Glutamatergic neuron (in vitro differentiated cells): ENCODE measurements around the gene AP5S1. TPM values are rescaled to one million over a fixed set of nuclear protein-coding genes. Genes with fewer than 3 reads are reported as not detected.

Experiments
- DNase-seq: peaks from one replicate; pipeline ENCODE4 v3.0.0; 2022
- H3K27ac Mint-ChIP-seq: one replicate; pipeline ENCODE4 v1.8.0; 2020; ENCODE audit warnings: mild to moderate bottlenecking, mixed read lengths, inconsistent platforms; ENCODE audit not compliant: unreplicated experiment
- H3K27me3 Mint-ChIP-seq: one replicate; pipeline ENCODE4 v1.8.0; 2020; ENCODE audit warnings: mild to moderate bottlenecking, moderate library complexity, mixed read lengths, inconsistent platforms; ENCODE audit not compliant: unreplicated experiment
- H3K36me3 Mint-ChIP-seq: one replicate; pipeline ENCODE4 v1.8.0; 2020; ENCODE audit warnings: mild to moderate bottlenecking, mixed read lengths, inconsistent platforms; ENCODE audit not compliant: unreplicated experiment
- H3K4me1 Mint-ChIP-seq: one replicate; pipeline ENCODE4 v1.8.0; 2020; ENCODE audit warnings: mild to moderate bottlenecking, low read depth, mixed read lengths, inconsistent platforms; ENCODE audit not compliant: unreplicated experiment
- H3K4me3 Mint-ChIP-seq: one replicate; pipeline ENCODE4 v1.8.0; 2020; ENCODE audit warnings: mild to moderate bottlenecking, mixed read lengths, inconsistent platforms; ENCODE audit not compliant: unreplicated experiment
- H3K9me3 Mint-ChIP-seq: one replicate; pipeline ENCODE4 v1.8.0; 2020; ENCODE audit warnings: mild to moderate bottlenecking, moderate library complexity, mixed read lengths, inconsistent platforms; ENCODE audit not compliant: unreplicated experiment
- CTCF ChIP-seq: fragments of 200-600 bp; sonication (generic); IDR thresholded peaks from one replicate; pipeline ENCODE4 v1.5.0; 2021; ENCODE audit not compliant: partially characterized antibody, unreplicated experiment
- total RNA-seq: library from RNA; stranded (reverse); fragmentation: NEBNext Ultra II Directional; extraction: Animal tissue kit (Norgen Biotek cat#: 25700); gene quantifications from one replicate; pipeline ENCODE4 v1.2.1, GENCODE V29; 2021; ENCODE audit not compliant: unreplicated experiment

The AP5S1 gene
- total RNA-seq, 1 donor from 2014 or later: 8.1 TPM

DNA sequence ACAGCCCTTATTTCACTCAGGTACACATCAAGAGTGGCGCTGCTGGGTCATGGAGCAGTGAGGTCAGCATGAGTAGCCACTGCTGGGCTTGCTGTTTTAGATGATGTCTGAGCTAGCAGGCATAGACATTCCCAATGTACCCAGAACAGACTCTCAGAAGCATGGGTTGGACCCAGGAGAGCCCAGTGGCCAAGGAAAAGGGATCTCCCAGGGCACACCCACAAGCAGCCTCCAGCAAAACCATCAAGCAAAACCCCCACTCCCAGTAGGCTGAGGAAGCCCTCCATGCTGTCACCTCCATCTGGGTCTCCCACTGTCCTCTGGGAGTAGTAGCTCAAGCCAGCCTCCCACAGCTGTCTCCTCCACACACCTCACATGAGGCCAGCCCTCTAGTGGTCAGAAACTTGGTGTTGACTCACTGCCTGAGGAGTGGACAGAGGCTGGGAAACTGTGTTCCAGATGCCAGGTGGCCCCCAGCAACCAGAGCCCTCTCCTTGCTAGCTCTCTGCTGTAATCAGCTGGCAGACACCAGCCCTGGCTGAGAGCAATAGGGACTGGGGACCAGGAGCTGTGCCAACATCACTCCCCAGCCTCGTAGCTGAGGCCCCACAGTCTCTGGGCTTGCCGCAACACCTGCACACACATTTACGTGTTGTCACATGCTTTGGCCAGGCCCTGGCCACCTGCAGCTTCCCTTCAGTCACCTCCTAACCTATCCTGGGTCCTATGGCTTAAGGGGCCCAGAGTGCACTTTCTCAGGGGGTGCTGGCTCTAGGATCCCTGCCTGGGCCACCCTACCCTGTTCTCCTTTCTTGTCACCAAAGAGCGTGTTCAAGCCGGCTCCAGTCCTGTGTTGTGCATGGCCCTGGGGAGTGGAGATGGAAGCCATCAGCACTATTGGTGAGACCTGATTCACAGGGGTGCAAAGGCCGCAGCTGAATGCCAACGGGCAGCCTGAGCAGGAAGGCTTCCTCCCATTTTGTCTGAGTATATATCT lies 1.9 kb upstream of the AP5S1 start:
- peaks cover 11% of the 10 kb centered on the region for H3K27me3 Mint-ChIP-seq
- peak overlapping the region; percentile 87 for H3K27ac Mint-ChIP-seq
- H3K36me3 Mint-ChIP-seq: no peaks in the 10 kb centered on the region
- peaks cover 15% of the 10 kb centered on the region for H3K9me3 Mint-ChIP-seq
- peak; percentile 82 for TF ChIP-seq CTCF
- H3K4me3 Mint-ChIP-seq: peak overlapping the region; percentile 81
- peaks cover 15% of the 10 kb centered on the region for H3K4me1 Mint-ChIP-seq
- peak; percentile 78 for DNase-seq

- H3K4me1 Mint-ChIP-seq: peaks cover 15% of the 10 kb centered on the region
- no peak for TF ChIP-seq CTCF
- H3K27me3 Mint-ChIP-seq: peaks cover 11% of the 10 kb centered on the region
- peak overlapping the region; percentile 87 for H3K27ac Mint-ChIP-seq
- peaks cover 15% of the 10 kb centered on the region for H3K9me3 Mint-ChIP-seq
- no peak for DNase-seq
- peak overlapping the region; percentile 81 for H3K4me3 Mint-ChIP-seq
- H3K36me3 Mint-ChIP-seq: no peaks in the 10 kb centered on the region
These were observed 818 bp upstream of the AP5S1 start for GRCh38 chr20:3819411-3820047.

- Mint-ChIP-seq H3K27ac (peak overlapping the region; percentile 85), H3K4me1 (peaks cover 15% of the 10 kb centered on the region), H3K4me3 (peak overlapping the region; percentile 94), H3K27me3 (peaks cover 11% of the 10 kb centered on the region), H3K36me3 (no peaks in the 10 kb centered on the region), H3K9me3 (peaks cover 14% of the 10 kb centered on the region)
- no peak for DNase-seq
- TF ChIP-seq CTCF: no peak
These were observed 767 bp downstream of the AP5S1 start for GRCh38 chr20:3820901-3821727.

GRCh38 chr20:3821996-3822395 lies 1.6 kb downstream of the AP5S1 start:
- DNase-seq: no peak
- Mint-ChIP-seq H3K9me3 (peaks cover 12% of the 10 kb centered on the region), H3K4me3 (peak overlapping the region; percentile 94), H3K27ac (no peak overlapping the region), H3K36me3 (no peaks in the 10 kb centered on the region), H3K27me3 (peaks cover 14% of the 10 kb centered on the region), H3K4me1 (peaks cover 12% of the 10 kb centered on the region)
- TF ChIP-seq CTCF: no peak
